AG04449 (cell line): ENCODE data around the gene MAP2.

Experiments used
- CTCF ChIA-PET: fragments of 350-600 bp; formaldehyde crosslinking; extraction: SDS; loops from one replicate; lab custom pipeline; 2021; ENCODE audit warnings: antibody characterized with exemption; lab: Yijun Ruan, JAX
- POLR2A ChIA-PET: fragments of 400-600, 350-600 bp; formaldehyde crosslinking; extraction: SDS; loops from one replicate; lab custom pipeline; 2020; ENCODE audit warnings: antibody characterized with exemption, inconsistent platforms; lab: Yijun Ruan, JAX
- DNase-seq: peaks from one replicate; pipeline ENCODE4 v3.0.0-alpha.2; 2010; ENCODE audit warnings: low read depth, low spot score
- H3K4me3 ChIP-seq: 2 replicates; pipeline ENCODE4 v1.5.1; 2011; ENCODE audit warnings: low read depth, mild to moderate bottlenecking, control low read depth, low read length
- CTCF ChIP-seq: IDR thresholded peaks from one replicate; pipeline ENCODE4 v1.5.1; 2011; ENCODE audit warnings: mild to moderate bottlenecking, moderate library complexity, low read length, control low read depth, inconsistent platforms; ENCODE audit not compliant: insufficient read depth; ENCODE audit errors: missing control alignments

Gene MAP2

GRCh38 chr2:209556354-209556961, 132.6 kb downstream of the MAP2 start:
- CTCF ChIA-PET, result interaction anchor here (0.6 to 5.4 kb wide), 16 partner anchors 12 to 1157 kb away, joined by 3 to 94 read pairs (median 4); partner anchors contain the start of gene MAP2
- POLR2A ChIA-PET, result no interaction called here
- TF ChIP-seq CTCF, result peak; percentile 66
- DNase-seq, result no peak
- no peak overlapping the region for H3K4me3 ChIP-seq

GRCh38 chr2:209560911-209561310, 137.1 kb downstream of the MAP2 start:
- ChIA-PET POLR2A (no interaction called here), CTCF (interaction anchor here (1.0 to 5.1 kb wide), 6 partner anchors 16 to 230 kb away, joined by 3 to 30 read pairs (median 6); partner anchors contain the start of gene MAP2)
- no peak for TF ChIP-seq CTCF
- no peak for DNase-seq
- H3K4me3 ChIP-seq, result no peak overlapping the region

GRCh38 chr2:209563453-209563852, 139.6 kb downstream of the MAP2 start:
- CTCF ChIA-PET, result interaction anchor here (0.7 to 5.1 kb wide), 6 partner anchors 14 to 229 kb away, joined by 4 to 30 read pairs (median 7); partner anchors contain the start of gene MAP2
- H3K4me3 ChIP-seq, result no peak overlapping the region
- DNase-seq, result no peak
- no peak for TF ChIP-seq CTCF
- POLR2A ChIA-PET, result no interaction called here

- no peak overlapping the region for H3K4me3 ChIP-seq
- CTCF ChIA-PET, result interaction anchor here (0.9 to 5.1 kb wide), 6 partner anchors 12 to 231 kb away, joined by 3 to 30 read pairs (median 8); partner anchors contain the start of gene MAP2
- no peak for TF ChIP-seq CTCF
- DNase-seq, result no peak
- POLR2A ChIA-PET, result no interaction called here
Observed at GRCh38 chr2:209564816-209565215, 141.0 kb downstream of the MAP2 start.

GRCh38 chr2:209565896-209566582, 142.2 kb downstream of the MAP2 start:
- CTCF ChIA-PET, result interaction anchor here (1.4 to 3.1 kb wide), 4 partner anchors 11 to 232 kb away, joined by 7 to 12 read pairs (median 8); partner anchors contain the start of gene MAP2
- POLR2A ChIA-PET, result no interaction called here
- no peak for TF ChIP-seq CTCF
- no peak overlapping the region for H3K4me3 ChIP-seq
- DNase-seq, result no peak

GRCh38 chr2:209570194-209570593, 146.3 kb downstream of the MAP2 start:
- TF ChIP-seq CTCF, result no peak
- ChIA-PET POLR2A (no interaction called here), CTCF (interaction anchor here (3.6 kb wide), 1 partner anchor 236 kb away, joined by 18 read pairs; no protein-coding TSS in a partner anchor)
- DNase-seq, result no peak
- H3K4me3 ChIP-seq, result no peak overlapping the region
